NB4 (cell line): ENCODE data around the gene RASSF5.

Source experiments
- DNase-seq: peaks from one replicate; pipeline ENCODE4 v3.0.0; 2010; ENCODE audit warnings: low read depth
- H3K4me3 ChIP-seq: one replicate; pipeline ENCODE4 v1.5.1; 2011; ENCODE audit warnings: mild to moderate bottlenecking, low read depth, low read length, moderate library complexity
- MYC ChIP-seq: IDR thresholded peaks from 2 replicates; pipeline ENCODE4 v1.6.1; 2011; ENCODE audit warnings: low read depth, low read length
- POLR2A ChIP-seq: IDR thresholded peaks from 2 replicates; pipeline ENCODE4 v1.6.1; 2011; ENCODE audit warnings: mild to moderate bottlenecking; ENCODE audit not compliant: insufficient read length; ENCODE audit errors: extremely low read depth
- TF ChIP-seq, protein P1 (sequence below): IDR thresholded peaks from 2 replicates; pipeline ENCODE4 v1.6.1; 2011; ENCODE audit warnings: low read depth, low read length
- TF ChIP-seq, protein P2 (sequence below): IDR thresholded peaks from one replicate; pipeline ENCODE4 v1.5.1; 2012; ENCODE audit warnings: low read depth, low read length

The RASSF5 gene

DNA sequence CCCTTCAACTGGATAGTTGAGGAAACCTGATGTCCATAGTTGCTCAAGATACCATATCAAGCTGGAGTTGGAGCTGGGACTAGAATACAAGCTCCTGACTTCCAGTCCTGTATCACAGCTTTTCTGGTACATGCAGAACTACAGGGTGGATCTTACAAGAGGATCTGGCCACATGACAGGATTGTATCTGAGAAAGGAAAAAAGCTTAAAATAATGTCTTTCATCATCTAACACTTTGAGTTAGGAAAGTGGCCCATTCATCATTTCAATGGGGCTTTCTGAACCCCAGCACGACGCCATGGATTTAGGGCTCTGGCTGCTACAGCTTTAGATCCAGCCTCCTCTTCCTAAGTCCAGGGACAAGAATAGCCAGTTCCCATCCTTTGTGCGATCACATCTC is 46.9 kb downstream of the RASSF5 start:
- H3K4me3 ChIP-seq = no peak overlapping the region
- DNase-seq = no peak
- TF ChIP-seq POLR2A (no peak), MYC (no peak)
- TF ChIP-seq, protein P1, sequence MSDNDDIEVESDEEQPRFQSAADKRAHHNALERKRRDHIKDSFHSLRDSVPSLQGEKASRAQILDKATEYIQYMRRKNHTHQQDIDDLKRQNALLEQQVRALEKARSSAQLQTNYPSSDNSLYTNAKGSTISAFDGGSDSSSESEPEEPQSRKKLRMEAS = no peak
- TF ChIP-seq, protein P2, sequence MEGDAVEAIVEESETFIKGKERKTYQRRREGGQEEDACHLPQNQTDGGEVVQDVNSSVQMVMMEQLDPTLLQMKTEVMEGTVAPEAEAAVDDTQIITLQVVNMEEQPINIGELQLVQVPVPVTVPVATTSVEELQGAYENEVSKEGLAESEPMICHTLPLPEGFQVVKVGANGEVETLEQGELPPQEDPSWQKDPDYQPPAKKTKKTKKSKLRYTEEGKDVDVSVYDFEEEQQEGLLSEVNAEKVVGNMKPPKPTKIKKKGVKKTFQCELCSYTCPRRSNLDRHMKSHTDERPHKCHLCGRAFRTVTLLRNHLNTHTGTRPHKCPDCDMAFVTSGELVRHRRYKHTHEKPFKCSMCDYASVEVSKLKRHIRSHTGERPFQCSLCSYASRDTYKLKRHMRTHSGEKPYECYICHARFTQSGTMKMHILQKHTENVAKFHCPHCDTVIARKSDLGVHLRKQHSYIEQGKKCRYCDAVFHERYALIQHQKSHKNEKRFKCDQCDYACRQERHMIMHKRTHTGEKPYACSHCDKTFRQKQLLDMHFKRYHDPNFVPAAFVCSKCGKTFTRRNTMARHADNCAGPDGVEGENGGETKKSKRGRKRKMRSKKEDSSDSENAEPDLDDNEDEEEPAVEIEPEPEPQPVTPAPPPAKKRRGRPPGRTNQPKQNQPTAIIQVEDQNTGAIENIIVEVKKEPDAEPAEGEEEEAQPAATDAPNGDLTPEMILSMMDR = no peak

DNA sequence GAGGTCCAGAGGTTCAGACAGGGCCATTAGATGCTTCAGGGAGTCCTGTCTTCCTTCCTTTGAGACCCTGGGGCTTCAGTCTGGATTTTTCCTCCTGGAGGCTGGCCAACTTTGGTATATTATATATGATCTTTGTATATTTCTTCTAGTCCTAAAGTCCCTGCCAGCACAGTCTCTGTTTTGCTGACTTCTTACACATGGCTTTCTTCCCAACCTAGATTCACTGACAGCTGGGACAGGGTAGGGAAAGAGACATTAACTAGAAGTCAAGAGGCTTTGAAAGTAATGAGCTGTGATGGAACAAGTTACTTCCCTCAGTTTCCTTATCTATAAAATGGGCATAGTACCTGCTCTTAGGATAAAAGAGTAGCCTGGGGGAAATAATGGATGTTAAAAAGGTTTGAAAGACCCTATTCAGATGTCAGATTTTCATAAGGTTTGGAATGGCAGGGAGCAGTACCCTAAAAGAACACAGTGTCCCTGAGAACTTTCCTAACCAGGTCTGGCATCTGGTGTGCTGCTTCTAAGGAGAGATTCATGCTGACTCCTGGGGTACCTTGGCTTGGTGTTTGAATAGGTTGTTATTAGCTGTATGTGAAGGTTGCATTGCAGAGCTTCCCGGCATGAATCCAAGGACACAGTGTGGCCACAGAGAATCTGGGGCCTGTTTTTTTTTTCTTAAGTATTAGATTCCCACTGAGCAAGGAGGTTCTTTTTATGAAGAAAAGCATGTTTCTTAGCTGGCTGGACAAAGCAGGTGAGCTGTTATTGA is 47.6 kb downstream of the RASSF5 start:
- DNase-seq = no peak
- no peak overlapping the region for H3K4me3 ChIP-seq
- TF ChIP-seq, protein P1 = no peak
- TF ChIP-seq MYC = no peak
- TF ChIP-seq POLR2A = no peak
- TF ChIP-seq, protein P2 = no peak

DNA sequence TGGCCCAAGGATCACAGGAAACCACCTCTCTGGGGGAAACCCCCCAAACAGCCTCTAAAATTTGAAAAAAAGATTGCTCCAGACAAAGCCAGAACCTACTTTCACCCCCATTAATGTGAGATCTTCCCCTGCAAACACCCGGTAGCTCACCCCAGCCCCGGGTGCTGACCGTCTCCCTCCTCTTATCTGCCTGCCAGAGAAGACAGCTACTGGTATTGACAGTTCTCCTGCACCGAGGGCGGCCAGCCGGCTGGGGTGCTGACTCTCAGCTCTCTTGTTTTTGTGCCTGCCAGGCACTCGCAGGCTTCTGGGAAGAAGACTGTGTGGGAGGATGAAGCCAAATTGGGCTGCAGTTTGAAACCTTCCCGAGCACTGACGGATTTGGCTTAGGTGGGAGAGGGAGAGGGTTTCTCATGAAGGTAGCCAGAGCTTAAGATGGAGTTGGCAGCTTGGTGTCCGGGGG is 48.2 kb downstream of the RASSF5 start:
- TF ChIP-seq, protein P1 = no peak
- TF ChIP-seq POLR2A (no peak), MYC (no peak)
- TF ChIP-seq, protein P2 = no peak
- DNase-seq = no peak
- H3K4me3 ChIP-seq = no peak overlapping the region

DNA sequence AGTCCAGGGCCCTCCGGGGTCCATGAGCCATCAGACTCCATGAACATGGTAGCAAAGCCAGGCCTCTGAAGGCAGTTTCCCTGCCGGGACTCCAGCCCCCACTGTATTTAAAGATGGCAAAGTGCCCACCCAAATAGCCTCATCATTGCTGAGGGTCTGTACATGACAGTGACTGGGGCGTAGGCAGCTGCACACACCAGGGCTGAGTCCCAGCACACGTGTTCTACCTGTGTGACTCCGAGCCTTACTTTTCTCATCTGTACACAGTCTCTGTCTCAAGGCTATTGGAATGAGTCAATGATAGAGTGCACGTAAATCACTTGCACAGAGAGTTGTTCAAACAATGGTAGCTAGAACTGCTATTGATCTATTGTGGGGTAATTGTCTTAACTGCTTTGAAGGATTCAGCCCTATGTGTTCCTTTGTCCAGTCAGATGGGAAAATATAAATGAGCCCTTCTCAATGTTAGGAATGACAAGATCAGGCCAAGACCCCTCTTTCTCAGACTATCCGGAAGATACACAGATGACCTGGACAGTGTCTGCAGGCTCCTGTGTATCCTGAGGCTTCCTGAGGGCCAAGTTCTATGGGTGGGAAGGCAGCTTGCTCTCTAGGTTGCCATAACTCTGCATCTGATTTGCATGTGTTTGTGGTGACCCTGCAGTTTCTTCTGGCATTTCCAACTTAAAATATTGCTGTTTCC is 48.9 kb downstream of the RASSF5 start:
- H3K4me3 ChIP-seq = peak overlapping the region; percentile 63
- TF ChIP-seq MYC = no peak
- TF ChIP-seq, protein P1 = no peak
- TF ChIP-seq, protein P2 = no peak
- TF ChIP-seq POLR2A = no peak
- no peak for DNase-seq

DNA sequence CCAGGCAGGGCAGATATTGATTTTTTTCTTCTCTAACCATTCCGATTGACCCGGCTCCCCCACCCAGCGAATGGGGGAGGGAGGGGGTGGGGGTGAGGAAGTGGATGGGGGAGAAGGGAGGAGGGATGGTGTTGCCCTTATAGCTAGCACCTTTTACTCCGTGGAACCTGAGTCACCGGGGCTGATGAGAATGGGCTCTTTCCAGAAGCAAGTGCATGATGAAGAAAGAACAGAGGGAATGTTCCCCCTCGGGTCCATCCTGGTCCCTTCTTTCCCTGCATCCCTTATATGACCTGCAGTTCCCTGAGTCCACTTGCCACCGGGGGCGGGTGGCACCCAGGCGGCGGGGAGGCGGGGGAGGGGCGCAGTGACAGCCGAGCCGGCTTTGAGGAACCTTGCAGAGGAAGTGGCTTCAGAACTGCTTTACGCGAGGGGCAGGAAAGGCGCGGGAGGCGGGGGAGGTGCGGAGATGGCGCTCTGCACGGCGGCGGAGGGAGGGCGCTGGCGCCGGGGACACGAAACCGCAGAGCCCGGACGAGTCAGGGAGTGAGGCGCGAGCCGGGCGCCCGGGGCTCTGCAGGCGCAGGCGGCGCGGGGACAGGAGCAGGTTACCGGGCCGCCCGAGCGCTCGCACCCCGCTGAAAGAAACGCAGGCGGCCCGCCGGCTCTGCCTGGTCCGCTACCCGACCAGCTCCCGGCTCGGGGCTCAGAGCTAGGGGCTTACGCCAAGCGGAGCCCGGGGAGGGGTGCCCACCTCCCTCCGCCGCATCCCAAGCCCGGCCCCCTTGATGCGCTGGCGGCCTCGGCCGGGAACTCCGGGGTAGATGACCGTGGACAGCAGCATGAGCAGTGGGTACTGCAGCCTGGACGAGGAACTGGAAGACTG is 49.7 kb downstream of the RASSF5 start:
- TF ChIP-seq, protein P2 = no peak
- TF ChIP-seq, protein P1 = peak; percentile 66; the same call in 1 of the 2 replicates
- TF ChIP-seq POLR2A (peak; percentile 70), MYC (peak; percentile 82)
- DNase-seq = peak; percentile 97

More for the DNA sequence above, 49.7 kb downstream of the RASSF5 start:
- peak overlapping the region; percentile 79 for H3K4me3 ChIP-seq
